Right lobe of liver (tissue), 6 donors: ENCODE results near the gene CXCR4. TPM values are rescaled to one million over a fixed set of nuclear protein-coding genes. Genes with fewer than 3 reads are reported as not detected.
A peak's percentile ranks its signal among the peaks of the same experiment; 100 is the strongest.

Source experiments
- ATAC-seq, 4 donors: fragments of 200-7000 bp; cut with Tn5 transposase; one replicate each; pipeline ENCODE4 v1.9.1; 2020; ENCODE audit warnings: mild to moderate bottlenecking in 4 of 4, moderate library complexity in 4 of 4
- DNase-seq, 3 donors: peaks; one replicate each; pipeline ENCODE4 v3.0.0-alpha.2; 2020
- H3K27ac ChIP-seq, 3 donors: fragments of 200-600 bp; one replicate each; pipeline ENCODE4 v1.8.0; 2022
- H3K27me3 ChIP-seq, 2 donors: fragments of 200-600 bp; one replicate each; pipeline ENCODE4 v1.8.0; 2022
- H3K36me3 ChIP-seq, 4 donors: fragments of 200-600 bp; sonication (generic) in 1 of 4; one replicate each; pipeline versions ENCODE4 v1.5.1 to v1.8.0; 2017 to 2022; ENCODE audit warnings: control low read depth in 1 of 4
- H3K4me1 ChIP-seq, 4 donors: fragments of 200-600 bp; sonication (generic) in 1 of 4; one replicate each; pipeline versions ENCODE4 v1.5.1 to v1.8.0; 2017 to 2022; ENCODE audit warnings: control low read depth in 1 of 4
- H3K4me3 ChIP-seq, 3 donors: fragments of 200-600 bp; one replicate each; pipeline ENCODE4 v1.8.0; 2022
- H3K9me3 ChIP-seq, 4 donors: fragments of 200-600 bp; sonication (generic) in 1 of 4; one replicate each; pipeline versions ENCODE4 v1.5.1 to v1.8.0; 2017 to 2022; ENCODE audit warnings: control low read depth in 1 of 4
- POLR2A ChIP-seq: fragments of 450-650 bp; IDR thresholded peaks from one replicate; pipeline ENCODE4 v1.6.1; 2017; ENCODE audit warnings: antibody characterized with exemption, mild to moderate bottlenecking
- WGBS: methylation state at CpG from one replicate; pipeline ENCODE4 v1.1.6; 2018; ENCODE audit warnings: low coverage, low lambda C conversion rate; ENCODE audit not compliant: insufficient coverage; ENCODE audit errors: missing lambda C conversion rate; 5-methylcytosine and 5-hydroxymethylcytosine counted together
- intact Hi-C, 2 donors: fragments of 100-400 bp; cut with DNase I; formaldehyde crosslinking; loops; one replicate each; pipeline versions ENCODE4 v1.11.2 to v1.14.1; 2022
- total RNA-seq, 6 experiments: library from RNA; depleted of rRNA in 2 of 6; stranded (reverse); fragments of >200 nt in 2 of 6; fragmentation: NEBNext Ultra II Directional in 3 of 6; extraction: Animal tissue kit (Norgen Biotek cat#: 25700) in 3 of 6; gene quantifications; one replicate each; pipeline versions ENCODE4 v1.1.0 to v1.2.4, GENCODE V29; 2016 to 2023
- TF ChIP-seq, protein P1 (sequence below), 4 donors: fragments of 200-600 bp in 3 of 4; fragments of 450-650 bp in 1 of 4; IDR thresholded peaks; one replicate each; pipeline versions ENCODE4 v1.5.1 to v1.8.0; 2016 to 2022; ENCODE audit warnings: antibody characterized with exemption in 4 of 4, mild to moderate bottlenecking in 2 of 4
- donor health status: DM: no; HTN: yes; CAD: no.
- donor health status: DM: no; HTN: no; CAD: no.
- donor health status: DM: no; HTN: no; CAD: no.
- donor health status: DM: no; HTN: yes; CAD: no.
- donor health status: DM: no; HTN: yes; CAD: no.

The CXCR4 gene
- total RNA-seq, 6 experiments from 2014 or later, result 1.8 to 12.6 (median 6.9) TPM

DNA sequence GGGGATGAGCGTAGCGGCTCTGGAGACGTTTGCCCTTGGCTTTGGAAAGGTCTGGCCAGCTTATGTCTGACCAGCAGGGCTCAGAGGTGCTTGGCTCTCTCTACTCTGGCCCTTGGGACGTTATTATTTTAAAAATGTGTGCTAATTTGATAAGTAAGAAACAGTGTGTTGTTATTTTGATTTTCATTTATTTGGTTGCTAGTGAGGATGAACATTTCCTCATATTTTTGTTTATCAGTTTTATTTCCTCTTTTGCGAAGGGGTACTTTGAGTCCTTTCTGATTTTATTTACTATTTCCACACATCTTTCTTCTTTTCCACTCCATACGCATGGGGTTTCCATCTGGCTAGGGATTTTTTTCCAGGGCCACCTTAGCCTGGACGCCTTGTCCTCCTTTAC, 11.4 kb downstream of the CXCR4 start:
- H3K4me3 ChIP-seq, result no peak overlapping the region
- WGBS, result 52% methylated on average over 7 of the region's 7 CpGs
- intact Hi-C loops, result no loop called here
- no peak overlapping the region for H3K27ac ChIP-seq
- H3K9me3 ChIP-seq, result no peaks in the 10 kb centered on the region
- no peaks in the 10 kb centered on the region for H3K36me3 ChIP-seq
- no peaks in the 10 kb centered on the region for H3K27me3 ChIP-seq
- no peaks in the 10 kb centered on the region for H3K4me1 ChIP-seq
- ATAC-seq, result no peak
- no peak for TF ChIP-seq POLR2A
- TF ChIP-seq, protein P1, sequence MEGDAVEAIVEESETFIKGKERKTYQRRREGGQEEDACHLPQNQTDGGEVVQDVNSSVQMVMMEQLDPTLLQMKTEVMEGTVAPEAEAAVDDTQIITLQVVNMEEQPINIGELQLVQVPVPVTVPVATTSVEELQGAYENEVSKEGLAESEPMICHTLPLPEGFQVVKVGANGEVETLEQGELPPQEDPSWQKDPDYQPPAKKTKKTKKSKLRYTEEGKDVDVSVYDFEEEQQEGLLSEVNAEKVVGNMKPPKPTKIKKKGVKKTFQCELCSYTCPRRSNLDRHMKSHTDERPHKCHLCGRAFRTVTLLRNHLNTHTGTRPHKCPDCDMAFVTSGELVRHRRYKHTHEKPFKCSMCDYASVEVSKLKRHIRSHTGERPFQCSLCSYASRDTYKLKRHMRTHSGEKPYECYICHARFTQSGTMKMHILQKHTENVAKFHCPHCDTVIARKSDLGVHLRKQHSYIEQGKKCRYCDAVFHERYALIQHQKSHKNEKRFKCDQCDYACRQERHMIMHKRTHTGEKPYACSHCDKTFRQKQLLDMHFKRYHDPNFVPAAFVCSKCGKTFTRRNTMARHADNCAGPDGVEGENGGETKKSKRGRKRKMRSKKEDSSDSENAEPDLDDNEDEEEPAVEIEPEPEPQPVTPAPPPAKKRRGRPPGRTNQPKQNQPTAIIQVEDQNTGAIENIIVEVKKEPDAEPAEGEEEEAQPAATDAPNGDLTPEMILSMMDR (IDR thresholded peaks at IDR 0.05), result no peak
- DNase-seq, result no peak

DNA sequence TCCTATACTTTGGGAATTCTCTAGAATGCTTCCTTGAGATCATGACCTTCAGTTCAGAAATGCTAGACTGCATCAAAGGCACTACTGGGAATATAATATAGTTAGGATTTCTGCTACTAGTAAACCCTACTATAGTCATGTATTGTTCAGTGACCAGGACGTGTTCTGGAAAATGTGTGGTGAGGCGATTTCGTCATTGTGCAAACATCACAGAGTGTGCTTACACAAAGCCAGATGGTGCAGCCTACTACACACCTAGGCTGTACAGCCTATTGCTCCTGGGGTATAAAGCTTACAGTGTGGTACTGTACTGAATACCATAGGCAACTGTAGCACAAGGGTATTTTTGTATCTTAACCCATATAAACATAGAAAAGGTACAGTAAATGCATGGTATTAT, 13.0 kb downstream of the CXCR4 start:
- no peak for DNase-seq
- H3K27me3 ChIP-seq, result no peaks in the 10 kb centered on the region
- H3K4me3 ChIP-seq, result no peak overlapping the region
- ATAC-seq, result peak in 1 of 4 donors; percentile 35
- H3K9me3 ChIP-seq, result no peaks in the 10 kb centered on the region
- H3K27ac ChIP-seq, result no peak overlapping the region
- H3K36me3 ChIP-seq, result no peaks in the 10 kb centered on the region
- TF ChIP-seq, protein P1 (IDR thresholded peaks at IDR 0.05), result no peak
- no peak for TF ChIP-seq POLR2A
- 61% methylated on average over 3 of the region's 3 CpGs for WGBS
- H3K4me1 ChIP-seq, result no peaks in the 10 kb centered on the region
- intact Hi-C loops, result no loop called here

DNA sequence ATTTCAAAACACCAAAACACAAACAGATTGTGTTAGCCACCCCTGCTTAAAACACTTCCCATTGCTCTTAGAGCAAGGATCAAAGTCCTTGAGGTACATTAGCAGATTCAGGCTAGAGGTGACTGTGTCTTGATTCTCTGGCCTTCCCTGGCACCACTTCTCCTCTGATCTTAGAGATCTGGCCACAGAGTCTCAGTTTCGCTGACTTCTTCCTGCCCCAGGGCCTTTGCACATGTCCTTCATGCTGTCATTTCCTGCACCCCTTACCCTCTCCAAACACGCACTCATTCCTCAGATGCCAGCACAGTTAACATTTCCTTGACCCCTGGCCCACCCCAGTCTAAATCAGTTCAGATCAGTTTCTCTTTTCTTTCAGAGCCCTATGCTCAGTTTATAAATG, 16.9 kb downstream of the CXCR4 start:
- WGBS, result 64% methylated on average over 2 of the region's 2 CpGs
- ATAC-seq (no peak), DNase-seq (no peak)
- TF ChIP-seq, protein P1 (IDR thresholded peaks at IDR 0.05), result no peak
- no peak for TF ChIP-seq POLR2A
- H3K36me3 ChIP-seq, result no peaks in the 10 kb centered on the region
- H3K27me3 ChIP-seq, result no peaks in the 10 kb centered on the region
- intact Hi-C loops, result no loop called here
- no peak overlapping the region for H3K27ac ChIP-seq
- H3K4me3 ChIP-seq, result no peak overlapping the region
- H3K4me1 ChIP-seq, result no peaks in the 10 kb centered on the region
- H3K9me3 ChIP-seq, result no peaks in the 10 kb centered on the region

DNA sequence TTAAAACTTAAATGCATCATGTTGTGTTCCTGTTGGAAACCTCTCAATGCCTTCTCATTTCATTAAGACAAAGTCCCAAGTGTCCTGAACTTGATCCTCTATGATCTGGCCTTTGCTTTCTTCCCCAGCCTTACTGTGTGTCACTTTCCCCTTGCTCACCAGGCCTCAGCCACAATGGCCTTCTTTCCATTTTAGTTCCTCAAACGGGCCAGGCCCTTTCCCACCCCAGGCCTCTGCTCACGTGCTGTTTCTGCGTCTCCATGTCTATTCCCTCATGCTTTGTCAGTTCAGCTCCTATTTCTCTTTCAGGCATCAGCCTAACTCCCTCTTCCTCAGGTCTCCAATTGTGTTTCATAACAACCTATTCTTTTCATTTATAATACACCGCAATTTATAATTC, 19.5 kb downstream of the CXCR4 start:
- 69% methylated on average over 4 of the region's 4 CpGs for WGBS
- Histone ChIP-seq H3K27me3 (no peaks in the 10 kb centered on the region), H3K4me3 (no peak overlapping the region), H3K36me3 (no peaks in the 10 kb centered on the region), H3K4me1 (no peaks in the 10 kb centered on the region), H3K9me3 (no peaks in the 10 kb centered on the region), H3K27ac (no peak overlapping the region)
- TF ChIP-seq, protein P1 (IDR thresholded peaks at IDR 0.05), result no peak
- no peak for TF ChIP-seq POLR2A
- ATAC-seq (peak in 3 of 4 donors; percentile 41 to 62 (median 53)), DNase-seq (no peak)
- intact Hi-C loops, result no loop called here

DNA sequence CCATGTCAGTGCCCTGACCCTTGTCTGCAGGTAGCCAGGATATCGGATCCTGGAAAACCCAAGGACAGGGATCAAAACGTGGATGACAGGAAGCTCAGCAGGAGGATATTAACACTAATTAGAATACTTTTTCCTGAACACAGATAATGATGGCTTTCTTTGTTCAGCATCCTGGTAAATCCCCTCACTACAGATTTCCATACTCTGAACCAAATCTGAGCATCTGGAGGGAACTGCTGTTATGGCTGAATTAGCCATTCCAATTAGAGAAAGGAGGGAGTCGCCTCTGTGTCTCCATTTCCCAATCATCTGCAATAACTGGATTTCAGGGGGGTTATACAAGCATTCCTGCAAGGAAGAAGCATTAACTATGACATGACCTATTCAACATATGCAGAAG, 24.4 kb downstream of the CXCR4 start:
- Histone ChIP-seq H3K36me3 (no peaks in the 10 kb centered on the region), H3K4me3 (no peak overlapping the region), H3K4me1 (no peaks in the 10 kb centered on the region), H3K9me3 (no peaks in the 10 kb centered on the region), H3K27ac (no peak overlapping the region), H3K27me3 (no peaks in the 10 kb centered on the region)
- intact Hi-C loops, result no loop called here
- TF ChIP-seq, protein P1 (IDR thresholded peaks at IDR 0.05), result no peak
- no peak for TF ChIP-seq POLR2A
- no peak for ATAC-seq
- 23% methylated on average over 3 of the region's 3 CpGs for WGBS
- DNase-seq, result no peak
